Heart right ventricle (tissue), 16 donors: ENCODE measurements around the gene ABLIM1. TPM values are rescaled to one million over a fixed set of nuclear protein-coding genes. Genes with fewer than 3 reads are reported as not detected.
A peak's percentile ranks its signal among the peaks of the same experiment; 100 is the strongest.
"Not testable (repeated sequence)": the region's sequence is repeated elsewhere in the genome, so short reads cannot be mapped to it uniquely, and the experiment has no call there.

ENCODE experiments used
- ATAC-seq, 8 donors: fragments of 200-7000 bp; cut with Tn5 transposase; one replicate each; pipeline ENCODE4 v1.9.1; 2020; ENCODE audit warnings: mild to moderate bottlenecking in 8 of 8, moderate library complexity in 8 of 8, moderate number of reproducible peaks in 1 of 8
- DNase-seq, 2 donors: peaks; one replicate each; pipeline ENCODE4 v3.0.0-alpha.2; 2020
- H3K27ac ChIP-seq, 10 donors: fragments of 200-600 bp; sonication (generic) in 2 of 10; one replicate each; pipeline versions ENCODE4 v1.5.0 to v1.8.0; 2020 to 2022; ENCODE audit warnings: mild to moderate bottlenecking in 3 of 10
- H3K27me3 ChIP-seq, 7 donors: fragments of 200-600 bp; one replicate each; pipeline ENCODE4 v1.8.0; 2021 to 2022; ENCODE audit warnings: mild to moderate bottlenecking in 2 of 7
- H3K36me3 ChIP-seq, 9 donors: fragments of 200-600 bp; sonication (generic) in 1 of 9; one replicate each; pipeline versions ENCODE4 v1.5.0 to v1.8.0; 2020 to 2022; ENCODE audit warnings: mild to moderate bottlenecking in 2 of 9
- H3K4me1 ChIP-seq, 9 donors: fragments of 200-600 bp; sonication (generic) in 1 of 9; one replicate each; pipeline versions ENCODE4 v1.5.0 to v1.8.0; 2020 to 2022; ENCODE audit warnings: mild to moderate bottlenecking in 4 of 9
- H3K4me3 ChIP-seq, 10 donors: fragments of 200-600 bp; sonication (generic) in 2 of 10; one replicate each; pipeline versions ENCODE4 v1.5.0 to v1.8.0; 2020 to 2022; ENCODE audit warnings: mild to moderate bottlenecking in 7 of 10, moderate library complexity in 2 of 10
- H3K9me3 ChIP-seq, 11 donors: fragments of 200-600 bp in 10 of 11; sonication (generic) in 2 of 11; one replicate each; pipeline versions ENCODE4 v1.5.0 to v1.8.0; 2013 to 2022; ENCODE audit warnings: mild to moderate bottlenecking in 2 of 11, control low read depth in 1 of 11, moderate library complexity in 1 of 11
- CTCF ChIP-seq, 9 donors: fragments of 200-600 bp; sonication (generic) in 2 of 9; IDR thresholded peaks; one replicate each; pipeline versions ENCODE4 v1.5.0 to v1.8.0; 2021 to 2022; ENCODE audit warnings: antibody characterized with exemption in 9 of 9, mild to moderate bottlenecking in 5 of 9, moderate library complexity in 1 of 9
- WGBS, 2 donors: extraction: QIAGEN DNeasy Blood & Tissue Kit; methylation state at CpG; one replicate each; pipeline ENCODE4 v1.1.7; 2013; ENCODE audit warnings: inconsistent platforms in 1 of 2; 5-methylcytosine and 5-hydroxymethylcytosine counted together
- intact Hi-C, 10 donors: fragments of 100-400 bp; cut with DNase I; formaldehyde crosslinking; loops; one replicate each; pipeline versions ENCODE4 v1.11.1 to v1.14.2; 2022
- polyA plus RNA-seq, 2 donors: library from polyadenylated mRNA; stranded (reverse); fragments of 200-250 nt; gene quantifications; one replicate each; pipeline ENCODE4 v1.2.3, GENCODE V29; 2013
- total RNA-seq, 10 donors: library from RNA; stranded (reverse); fragmentation: NEBNext Ultra II Directional in 3 of 10; extraction: Animal tissue kit (Norgen Biotek cat#: 25700) in 3 of 10; gene quantifications; one replicate each; pipeline versions ENCODE4 v1.2.1 to v1.2.4, GENCODE V29; 2021 to 2023
- donor health status: Arrhythmogenic right ventricular cardiomyopathy.
- donor health status: ischemic (EF 13 %, LVEDD 7.1; RV severe dilation, severe dysfunction).
- donor health status: healthy with polysubstance abuse.
- donor health status: DM: no; HTN: yes; CAD: no.
- donor health status: DM: no; HTN: no; CAD: no.
- donor health status: ischemic (EF 25% LVEDD 6.9; RV normal size, moderate dysfunction).
- donor health status: ischemic (EF 25% LVEDD 5.7; RV mildly dilated, moderate dysfunction).
- donor health status: healthy.
- donor health status: DM: yes; HTN: yes; CAD: no.
- donor health status: Ischemic cardiomyopathy.
- donor health status: ischemic (EF 35%, LVEDD 5.7; RV mildly dilated, moderate dysfunction).
- donor health status: nonischemic (EF 11% LVEDD 7.7; RV severe dilation, severe dysfunction).
- donor health status: DM: yes; HTN: yes; CAD: no.
- donor health status: PGD.
- donor health status: ischemic (EF 29% LVEDD 5.4; RV normal size, mild dysfunction).
- donor health status: nonischemic (EF 23%, LVEDD 6.1; RV moderate dilation, normal function).

ABLIM1 gene
- total and polyA plus RNA-seq, 12 donors: 119 to 816 (median 600) TPM

GRCh38 chr10:114698271-114699061 lies 40.4 kb upstream of the ABLIM1 start:
- H3K27ac ChIP-seq: peak overlapping the region; percentile 3 to 84 (median 76)

GRCh38 chr10:114697061-114697598 lies 39.1 kb upstream of the ABLIM1 start:
- 54 to 63% methylated on average over 10 of the region's 10 CpGs for WGBS, 2 donors
- peak; percentile 75 to 81 for DNase-seq
- Histone ChIP-seq H3K4me3 (peak overlapping the region in 1 of 10 donors; percentile 10), H3K27ac (peak overlapping the region; percentile 27 to 84 (median 76)), H3K9me3 (peaks cover 0 to 15% (median 0%) of the 10 kb centered on the region in 11 donors), H3K36me3 (no peaks in the 10 kb centered on the region), H3K4me1 (peaks cover 0 to 71% (median 46%) of the 10 kb centered on the region in 9 donors), H3K27me3 (no peaks in the 10 kb centered on the region)
- intact Hi-C loops: loop anchor here in 8 of 10 donors (2.0 to 10.0 kb wide), 8 partner anchors 18 to 230 kb away; no protein-coding TSS in a partner anchor
- peak; percentile 84 to 98 (median 93) for ATAC-seq
- no peak for TF ChIP-seq CTCF (IDR thresholded peaks at IDR 0.05)

More at GRCh38 chr10:114698271-114699061, 40.4 kb upstream of the ABLIM1 start:
- H3K36me3 ChIP-seq: no peaks in the 10 kb centered on the region
- intact Hi-C loops: loop anchor here in 8 of 10 donors (5.0 to 10.0 kb wide), 7 partner anchors 46 to 231 kb away; no protein-coding TSS in a partner anchor
- peaks cover 0 to 63% (median 46%) of the 10 kb centered on the region in 9 donors for H3K4me1 ChIP-seq
- peaks cover 0 to 15% (median 0%) of the 10 kb centered on the region in 11 donors for H3K9me3 ChIP-seq
- no peak for ATAC-seq
- no peak overlapping the region for H3K4me3 ChIP-seq
- H3K27me3 ChIP-seq: no peaks in the 10 kb centered on the region
- DNase-seq: no peak
- no peak for TF ChIP-seq CTCF (IDR thresholded peaks at IDR 0.05)

- not testable (repeated sequence) for H3K4me3 ChIP-seq, H3K36me3 ChIP-seq, DNase-seq, ATAC-seq, H3K27me3 ChIP-seq
- intact Hi-C loops: loop anchor here in 8 of 10 donors (2.0 to 10.0 kb wide), 8 partner anchors 18 to 229 kb away; no protein-coding TSS in a partner anchor
- Histone ChIP-seq H3K27ac (peak overlapping the region; percentile 27 to 84 (median 76)), H3K4me1 (peaks cover 0 to 80% (median 49%) of the 10 kb centered on the region in 9 donors), H3K9me3 (peaks cover 0 to 12% (median 0%) of the 10 kb centered on the region in 11 donors)
Measured at GRCh38 chr10:114696301-114696700, 38.2 kb upstream of the ABLIM1 start.

- Histone ChIP-seq H3K27ac (peak overlapping the region in 5 of 10 donors; percentile 29 to 84 (median 77)), H3K4me3 (no peak overlapping the region), H3K36me3 (no peaks in the 10 kb centered on the region), H3K9me3 (no peaks in the 10 kb centered on the region), H3K27me3 (no peaks in the 10 kb centered on the region), H3K4me1 (peaks cover 0 to 85% (median 49%) of the 10 kb centered on the region in 9 donors)
- intact Hi-C loops: loop anchor here in 8 of 10 donors (5.0 to 10.0 kb wide), 7 partner anchors 42 to 227 kb away; no protein-coding TSS in a partner anchor
- ATAC-seq (no peak), DNase-seq (no peak)
- WGBS, 2 donors: 66 to 69% methylated on average over 8 of the region's 8 CpGs
- peak in 7 of 9 donors; percentile 32 to 58 (median 48) for TF ChIP-seq CTCF (IDR thresholded peaks at IDR 0.05)
Measured at GRCh38 chr10:114694752-114695151, 36.7 kb upstream of the ABLIM1 start.
